ENCODE data around the gene RNU6-9.

RNU6-9 gene

GRCh38 chr19:854549-854948 is 38.7 kb upstream of the RNU6-9 start:
- no peaks in the 10 kb centered on the region for H3K9me3 ChIP-seq (ENCODE audit: low read length)
- H3K36me3 ChIP-seq (ENCODE audit: insufficient read depth, low read length) = no peaks in the 10 kb centered on the region
- H3K27me3 ChIP-seq (ENCODE audit: insufficient read depth, low read length) = no peaks in the 10 kb centered on the region
- no peaks in the 10 kb centered on the region for H3K4me1 ChIP-seq (ENCODE audit: insufficient read depth, low read length)
- H2AFZ ChIP-seq (ENCODE audit: low read depth, low read length) = no peak overlapping the region
- no peak overlapping the region for H3K4me3 ChIP-seq (ENCODE audit: low read length)

- Histone ChIP-seq H3K36me3 (ENCODE audit: insufficient read depth, low read length) (no peaks in the 10 kb centered on the region), H3K4me3 (ENCODE audit: low read length) (no peak overlapping the region), H3K9me3 (ENCODE audit: low read length) (no peaks in the 10 kb centered on the region), H2AFZ (ENCODE audit: low read depth, low read length) (no peak overlapping the region), H3K4me1 (ENCODE audit: insufficient read depth, low read length) (peaks cover 2% of the 10 kb centered on the region), H3K27me3 (ENCODE audit: insufficient read depth, low read length) (peaks cover 2% of the 10 kb centered on the region)
Measured at GRCh38 chr19:855142-855541, 38.1 kb upstream of the RNU6-9 start.

- Histone ChIP-seq H3K27me3 (ENCODE audit: insufficient read depth, low read length) (peaks cover 2% of the 10 kb centered on the region), H3K4me3 (ENCODE audit: low read length) (no peak overlapping the region), H2AFZ (ENCODE audit: low read depth, low read length) (no peak overlapping the region), H3K4me1 (ENCODE audit: insufficient read depth, low read length) (peaks cover 2% of the 10 kb centered on the region), H3K36me3 (ENCODE audit: insufficient read depth, low read length) (no peaks in the 10 kb centered on the region), H3K9me3 (ENCODE audit: low read length) (no peaks in the 10 kb centered on the region)
Measured at GRCh38 chr19:855566-856120, 37.6 kb upstream of the RNU6-9 start.

GRCh38 chr19:858284-858683 is 35.0 kb upstream of the RNU6-9 start:
- Histone ChIP-seq H3K27me3 (ENCODE audit: insufficient read depth, low read length) (peaks cover 2% of the 10 kb centered on the region), H3K4me1 (ENCODE audit: insufficient read depth, low read length) (peaks cover 2% of the 10 kb centered on the region), H3K4me3 (ENCODE audit: low read length) (no peak overlapping the region), H3K9me3 (ENCODE audit: low read length) (no peaks in the 10 kb centered on the region), H3K36me3 (ENCODE audit: insufficient read depth, low read length) (no peaks in the 10 kb centered on the region), H2AFZ (ENCODE audit: low read depth, low read length) (no peak overlapping the region)

GRCh38 chr19:858868-859843 is 34.1 kb upstream of the RNU6-9 start, which contains the start of gene CFD:
Gene CFD (plus strand): TSS chr19:859664. CDS start chr19:859690, 26 bp downstream.
- H2AFZ ChIP-seq (ENCODE audit: low read depth, low read length) = no peak within 1 kb of the TSS

GRCh38 chr19:861141-861755 is 32.0 kb upstream of the RNU6-9 start:
- H2AFZ ChIP-seq (ENCODE audit: low read depth, low read length) = no peak overlapping the region
- H3K36me3 ChIP-seq (ENCODE audit: insufficient read depth, low read length) = no peaks in the 10 kb centered on the region
- H3K9me3 ChIP-seq (ENCODE audit: low read length) = no peaks in the 10 kb centered on the region
- peaks cover 2% of the 10 kb centered on the region for H3K27me3 ChIP-seq (ENCODE audit: insufficient read depth, low read length)
- no peak overlapping the region for H3K4me3 ChIP-seq (ENCODE audit: low read length)
- H3K4me1 ChIP-seq (ENCODE audit: insufficient read depth, low read length) = peaks cover 2% of the 10 kb centered on the region

More at GRCh38 chr19:858868-859843, 34.1 kb upstream of the RNU6-9 start, which contains the start of gene CFD:
- H3K9me3 ChIP-seq (ENCODE audit: low read length) = no peaks in the 10 kb centered on the region
- peak within 1 kb of the TSS; percentile 26 for H3K4me3 ChIP-seq (ENCODE audit: low read length)
- no peaks in the 10 kb centered on the region for H3K36me3 ChIP-seq (ENCODE audit: insufficient read depth, low read length)
- peaks cover 2% of the 10 kb centered on the region for H3K4me1 ChIP-seq (ENCODE audit: insufficient read depth, low read length)
- H3K27me3 ChIP-seq (ENCODE audit: insufficient read depth, low read length) = peaks cover 2% of the 10 kb centered on the region

GRCh38 chr19:861756-862580 is 31.3 kb upstream of the RNU6-9 start:
- H2AFZ ChIP-seq (ENCODE audit: low read depth, low read length) = no peak overlapping the region
- no peaks in the 10 kb centered on the region for H3K9me3 ChIP-seq (ENCODE audit: low read length)
- peaks cover 2% of the 10 kb centered on the region for H3K27me3 ChIP-seq (ENCODE audit: insufficient read depth, low read length)
- H3K4me1 ChIP-seq (ENCODE audit: insufficient read depth, low read length) = peaks cover 2% of the 10 kb centered on the region
- no peaks in the 10 kb centered on the region for H3K36me3 ChIP-seq (ENCODE audit: insufficient read depth, low read length)
- H3K4me3 ChIP-seq (ENCODE audit: low read length) = no peak overlapping the region

GRCh38 chr19:862581-863314 is 30.5 kb upstream of the RNU6-9 start:
- H3K9me3 ChIP-seq (ENCODE audit: low read length) = no peaks in the 10 kb centered on the region
- H3K4me3 ChIP-seq (ENCODE audit: low read length) = no peak overlapping the region
- no peak overlapping the region for H2AFZ ChIP-seq (ENCODE audit: low read depth, low read length)
- H3K36me3 ChIP-seq (ENCODE audit: insufficient read depth, low read length) = peaks cover 7% of the 10 kb centered on the region
- peaks cover 2% of the 10 kb centered on the region for H3K4me1 ChIP-seq (ENCODE audit: insufficient read depth, low read length)
- peaks cover 2% of the 10 kb centered on the region for H3K27me3 ChIP-seq (ENCODE audit: insufficient read depth, low read length)

- H3K27me3 ChIP-seq (ENCODE audit: insufficient read depth, low read length) = peaks cover 2% of the 10 kb centered on the region
- H3K36me3 ChIP-seq (ENCODE audit: insufficient read depth, low read length) = peaks cover 13% of the 10 kb centered on the region
- H2AFZ ChIP-seq (ENCODE audit: low read depth, low read length) = no peak overlapping the region
- no peak overlapping the region for H3K4me3 ChIP-seq (ENCODE audit: low read length)
- peaks cover 1% of the 10 kb centered on the region for H3K9me3 ChIP-seq (ENCODE audit: low read length)
- peaks cover 2% of the 10 kb centered on the region for H3K4me1 ChIP-seq (ENCODE audit: insufficient read depth, low read length)
Measured at GRCh38 chr19:863315-863620, 30.0 kb upstream of the RNU6-9 start.

GRCh38 chr19:866769-867300 is 26.4 kb upstream of the RNU6-9 start:
- peaks cover 4% of the 10 kb centered on the region for H3K9me3 ChIP-seq (ENCODE audit: low read length)
- no peak overlapping the region for H3K4me3 ChIP-seq (ENCODE audit: low read length)
- peaks cover 41% of the 10 kb centered on the region for H3K36me3 ChIP-seq (ENCODE audit: insufficient read depth, low read length)
- no peaks in the 10 kb centered on the region for H3K4me1 ChIP-seq (ENCODE audit: insufficient read depth, low read length)
- H3K27me3 ChIP-seq (ENCODE audit: insufficient read depth, low read length) = no peaks in the 10 kb centered on the region
- no peak overlapping the region for H2AFZ ChIP-seq (ENCODE audit: low read depth, low read length)

GRCh38 chr19:867301-867793 is 25.9 kb upstream of the RNU6-9 start:
- no peaks in the 10 kb centered on the region for H3K4me1 ChIP-seq (ENCODE audit: insufficient read depth, low read length)
- H3K9me3 ChIP-seq (ENCODE audit: low read length) = peaks cover 4% of the 10 kb centered on the region
- H3K4me3 ChIP-seq (ENCODE audit: low read length) = no peak overlapping the region
- H3K36me3 ChIP-seq (ENCODE audit: insufficient read depth, low read length) = peaks cover 43% of the 10 kb centered on the region
- H2AFZ ChIP-seq (ENCODE audit: low read depth, low read length) = no peak overlapping the region
- H3K27me3 ChIP-seq (ENCODE audit: insufficient read depth, low read length) = no peaks in the 10 kb centered on the region

Measured in neuron (in vitro differentiated cells).